OCI-LY7 (cell line): ENCODE results near the gene TSHZ3.

Experiments
- CTCF ChIP-seq: fragments of 200-600 bp; sonication (generic); conservative IDR thresholded peaks from 2 replicates; pipeline ENCODE4 v1.5.1; 2014; ENCODE audit warnings: mild to moderate bottlenecking, antibody characterized with exemption, low read length, moderate library complexity, mixed read lengths
- EZH2phosphoT487 ChIP-seq: fragments of 200-600 bp; sonication (generic); IDR thresholded peaks from 2 replicates; pipeline ENCODE4 v1.6.1; 2018; ENCODE audit warnings: low read depth, borderline replicate concordance, mild to moderate bottlenecking, mixed run types, antibody characterized with exemption, low read length, moderate library complexity, mixed read lengths

- TF ChIP-seq CTCF (no peak), EZH2phosphoT487 (no peak)
Measured at GRCh38 chr19:31292639-31293185, 56.5 kb downstream of the TSHZ3 start.
